NCI-H82 treated with DMSO at 0.1 percent for 48 hours (cell line): ENCODE data around the gene PCP4.

Source experiments
- DNase-seq: peaks from one replicate; lab custom pipeline; 2025; ENCODE audit not compliant: unreplicated experiment; lab: John Stamatoyannopoulos, UW

PCP4 gene

GRCh38 chr21:39867198-39867650 is at the start of gene PCP4:
Gene PCP4, plus strand, starts transcription at chr21:39867438. Its CDS starts 64 bp downstream, at chr21:39867502.
- DNase-seq = peak; percentile 79

DNA sequence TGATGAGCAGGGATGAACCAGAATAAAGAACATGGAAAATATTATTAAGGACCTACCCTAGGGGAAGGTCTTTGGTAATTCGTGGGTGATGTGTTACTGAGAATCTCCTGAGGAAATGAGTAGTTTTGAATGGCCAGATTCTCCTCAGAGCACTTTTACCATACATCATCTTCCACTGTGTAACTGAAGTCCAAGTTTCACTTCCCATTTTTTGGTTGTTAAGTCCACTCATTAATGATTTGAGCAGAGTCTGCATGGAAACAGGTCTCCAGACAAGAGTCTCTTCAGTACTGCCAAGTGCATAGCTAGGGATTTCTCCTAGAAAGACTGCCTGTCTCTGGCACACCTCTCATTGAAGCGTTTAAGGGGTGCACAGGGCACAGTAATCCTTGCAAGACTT is 48.7 kb upstream of the PCP4 start:
- no peak for DNase-seq

GRCh38 chr21:39822042-39822441 is 45.2 kb upstream of the PCP4 start:
- DNase-seq = no peak

GRCh38 chr21:39825250-39825649 is 42.0 kb upstream of the PCP4 start:
- DNase-seq = no peak

DNA sequence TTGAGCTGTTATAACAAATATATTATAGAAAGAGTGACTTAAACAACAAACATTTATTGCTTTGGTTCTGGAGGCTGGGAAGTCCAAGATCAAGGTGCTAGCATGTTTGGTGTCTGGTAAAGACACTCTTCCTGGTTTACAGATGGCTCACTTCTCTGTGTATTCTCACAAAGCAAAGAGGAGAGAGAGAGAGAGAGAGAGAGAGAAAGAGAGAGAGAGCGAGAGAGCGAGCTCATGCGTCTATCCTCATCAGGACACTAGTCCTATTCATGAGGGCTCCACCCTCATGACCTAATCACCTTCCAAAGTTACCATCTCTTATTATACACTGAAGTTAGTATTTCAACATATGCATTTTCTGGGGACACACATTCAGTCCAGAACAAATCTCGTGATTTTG is 32.7 kb upstream of the PCP4 start:
- DNase-seq = no peak

DNA sequence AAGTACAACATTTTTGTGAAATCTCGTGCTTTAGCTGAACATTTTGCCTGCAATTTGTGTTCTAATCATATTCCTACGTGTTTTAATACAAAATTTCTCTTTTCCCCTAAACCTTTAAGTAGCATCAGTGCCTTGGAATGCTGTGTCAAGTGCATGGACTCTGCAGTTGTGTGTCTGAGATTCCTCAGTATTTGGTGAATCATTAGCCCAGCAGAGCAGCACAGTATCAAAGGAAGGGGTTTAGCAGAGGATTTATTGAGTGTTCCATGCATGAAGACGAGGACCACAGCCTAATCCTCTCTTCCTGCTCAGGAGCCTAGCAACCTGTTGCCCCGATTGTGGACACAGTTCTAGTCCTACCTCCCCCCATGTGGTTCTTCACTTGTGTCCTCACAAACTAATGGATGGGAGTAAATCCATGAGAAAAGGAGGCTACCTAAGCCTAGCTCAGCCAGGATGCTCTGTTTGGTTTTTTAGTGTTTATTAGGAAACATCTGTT is 29.3 kb upstream of the PCP4 start:
- DNase-seq = no peak

- DNase-seq = no peak
These were observed 26.7 kb upstream of the PCP4 start for GRCh38 chr21:39840373-39841097.

- peak; percentile 11 for DNase-seq
These were observed 24.3 kb upstream of the PCP4 start for GRCh38 chr21:39842741-39843459.

DNA sequence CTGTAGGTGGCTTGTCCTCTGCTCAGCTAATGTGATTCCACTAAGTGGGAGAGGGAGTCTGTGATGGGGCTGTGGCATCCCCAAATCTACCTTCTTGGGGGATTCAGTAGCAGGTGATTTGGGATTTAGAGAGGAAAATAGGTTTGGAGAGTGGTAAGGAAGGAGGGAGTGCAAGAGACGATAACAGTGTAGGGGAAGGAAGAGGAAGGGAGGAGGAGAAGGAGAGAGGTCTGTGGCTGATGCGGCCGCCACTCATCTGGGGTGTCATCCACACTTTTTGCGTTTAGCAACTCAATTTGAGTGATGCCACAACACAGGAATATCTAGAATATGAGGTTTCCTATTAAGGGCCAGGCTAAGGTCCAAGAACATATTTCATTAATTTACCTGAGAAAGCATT is 23.8 kb upstream of the PCP4 start:
- DNase-seq = no peak

DNA sequence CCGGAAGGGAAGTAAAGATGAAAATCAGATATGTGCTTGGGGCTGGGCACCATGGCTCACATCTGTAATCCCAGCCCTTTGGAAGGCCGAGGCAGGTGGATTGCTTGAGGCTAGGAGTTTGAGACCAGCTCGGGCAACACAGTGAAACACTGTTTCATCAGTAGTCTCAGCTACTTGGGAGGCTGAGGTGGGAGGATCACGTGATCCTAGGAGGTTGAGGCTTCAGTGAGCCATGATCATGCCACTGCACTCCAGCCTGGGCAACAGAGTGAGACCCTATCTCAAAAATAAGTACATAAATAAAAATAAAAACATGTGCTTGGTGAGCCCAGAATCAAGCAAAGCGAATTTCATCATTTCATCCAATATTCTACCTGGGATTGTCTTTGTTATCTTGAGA is 23.3 kb upstream of the PCP4 start:
- no peak for DNase-seq

GRCh38 chr21:39845571-39846130 is 21.6 kb upstream of the PCP4 start:
- peak; percentile 57 for DNase-seq

DNA sequence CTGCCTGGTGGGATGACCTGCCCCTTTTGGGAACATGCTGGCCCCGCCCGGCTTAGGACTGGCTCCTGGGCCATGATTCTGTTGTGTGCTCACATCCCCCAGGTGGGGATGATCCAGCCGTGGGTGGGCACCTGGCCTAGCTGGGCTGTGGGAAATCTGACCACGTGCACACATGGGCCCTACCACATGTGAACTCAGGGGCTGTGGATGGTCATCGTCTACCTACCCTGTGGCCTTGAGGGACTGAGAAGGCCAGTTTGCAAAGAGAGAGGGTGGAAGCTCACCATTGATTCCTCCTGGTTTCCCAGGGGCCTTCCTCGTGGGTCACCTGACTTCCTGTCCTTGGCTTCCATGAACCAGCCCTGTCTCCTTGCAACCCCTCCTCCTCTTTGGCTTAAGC is 19.4 kb upstream of the PCP4 start:
- DNase-seq = no peak

GRCh38 chr21:39849014-39849655 is 18.1 kb upstream of the PCP4 start:
- DNase-seq = no peak

- no peak for DNase-seq
These were observed 16.9 kb upstream of the PCP4 start for GRCh38 chr21:39850333-39850732.

DNA sequence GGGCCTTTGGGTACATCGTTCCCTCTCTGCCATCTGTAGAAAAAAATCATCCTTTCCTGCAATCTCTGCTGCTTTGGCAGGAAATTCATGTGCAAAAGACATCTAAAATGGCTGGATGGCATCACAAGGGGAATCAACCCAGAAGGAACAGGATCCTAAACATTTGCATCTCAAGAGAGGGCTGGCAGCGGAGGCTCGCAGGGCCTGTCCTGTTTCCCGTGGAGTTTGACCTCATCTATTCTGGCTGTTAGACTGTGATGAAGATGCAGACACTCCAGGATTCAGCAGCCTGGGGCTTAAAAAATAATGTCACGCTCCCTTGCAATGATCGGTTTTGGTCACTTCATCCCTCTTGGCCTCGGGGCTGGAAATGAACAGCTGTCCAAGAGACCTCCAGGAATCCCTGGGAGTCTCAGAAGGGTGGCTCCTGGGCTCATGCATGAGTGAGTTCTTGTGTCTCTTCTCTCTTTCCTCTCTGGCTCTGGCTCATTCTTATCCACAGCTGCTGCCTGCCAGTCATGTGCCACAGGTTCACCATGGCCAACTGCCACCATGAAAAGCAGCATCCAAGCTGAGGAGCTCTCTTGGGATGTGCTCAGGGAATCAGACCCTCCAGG is 16.1 kb upstream of the PCP4 start:
- no peak for DNase-seq

DNA sequence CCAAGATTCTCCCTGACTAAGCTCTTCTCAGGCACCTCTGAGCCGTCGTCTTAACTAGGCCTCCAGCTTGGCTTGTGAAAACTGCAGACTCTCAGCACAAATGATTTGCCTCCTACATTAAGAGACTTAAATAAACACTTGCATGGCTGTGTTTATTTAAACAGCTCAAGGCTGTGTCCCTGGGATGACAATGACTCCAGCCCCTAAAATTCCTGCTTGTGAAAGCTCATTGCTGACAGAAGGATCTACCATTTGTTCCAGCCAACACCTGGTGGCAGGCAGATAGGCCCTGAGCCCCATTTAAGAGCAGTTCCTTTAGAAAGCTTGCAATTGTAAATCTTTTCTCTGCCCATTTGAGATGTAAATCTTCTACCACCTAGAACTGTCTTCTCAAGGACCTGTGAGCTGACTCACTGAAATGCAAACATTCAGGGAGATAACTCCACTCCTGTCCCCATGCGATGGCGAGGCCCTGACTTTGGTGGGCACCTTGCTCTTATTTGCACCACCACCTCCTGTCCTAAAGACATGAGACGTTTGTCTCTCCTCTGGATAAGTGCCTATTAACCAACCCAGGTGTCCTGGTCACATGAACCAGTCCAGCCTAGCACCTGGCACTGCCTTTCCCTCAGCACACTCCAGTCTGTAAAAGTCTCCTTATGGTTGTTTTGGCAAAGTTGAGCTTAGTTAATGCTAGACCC is 15.1 kb upstream of the PCP4 start:
- DNase-seq = no peak

GRCh38 chr21:39852726-39853500 is 14.3 kb upstream of the PCP4 start:
- DNase-seq = no peak

GRCh38 chr21:39854572-39854971 is 12.7 kb upstream of the PCP4 start:
- no peak for DNase-seq

DNA sequence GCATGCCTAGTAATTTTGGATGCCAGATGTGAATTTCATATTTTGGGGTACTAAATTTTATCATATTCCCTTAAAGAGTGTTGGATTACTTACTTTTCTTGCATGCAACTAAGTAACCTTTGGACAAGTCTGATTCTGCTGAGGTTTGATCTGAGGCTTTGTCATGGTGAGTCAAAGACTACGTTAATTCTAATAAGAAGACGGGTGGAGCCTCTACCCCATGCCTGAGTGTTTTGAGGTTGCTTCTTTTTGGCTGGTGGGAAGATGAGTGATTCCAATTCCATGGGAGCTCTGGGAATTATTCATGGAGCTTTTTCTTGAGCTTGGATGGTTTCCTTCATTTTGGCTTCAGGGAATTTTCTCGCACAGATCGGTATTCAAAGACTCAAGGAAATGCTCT is 11.6 kb upstream of the PCP4 start:
- DNase-seq = no peak

DNA sequence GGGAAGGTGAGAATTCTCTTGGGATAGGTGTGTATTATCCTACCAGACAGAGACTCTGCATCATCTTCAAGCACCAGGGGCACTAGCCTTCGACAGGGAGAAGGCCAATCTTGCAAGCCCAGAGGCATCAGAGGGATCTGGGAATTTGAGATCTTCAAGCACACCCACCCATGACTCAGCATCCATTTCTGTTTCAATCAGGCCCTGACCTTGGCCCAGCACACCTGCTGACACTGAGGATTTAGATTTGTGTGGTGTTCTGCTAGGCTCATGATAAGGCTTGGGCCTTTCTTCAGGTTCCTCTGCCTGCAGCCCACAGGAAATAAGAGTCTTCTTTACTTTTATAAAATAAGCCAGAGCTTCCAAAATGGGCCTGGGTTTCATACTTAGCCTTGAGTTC is 6.6 kb upstream of the PCP4 start:
- DNase-seq = no peak
